Thoracic aorta endothelial cell (primary cell): Measurements from ENCODE around the gene SLC35B3. TPM values are rescaled to one million over a fixed set of nuclear protein-coding genes. Genes with fewer than 3 reads are reported as not detected.

Source experiments
- total RNA-seq: library from RNA; depleted of rRNA; stranded (reverse); fragments of >200 nt; gene quantifications from 2 replicates; pipeline ENCODE4 v1.2.3, GENCODE V29; 2012

SLC35B3 gene
- total RNA-seq: 21.3 and 21.5 TPM in 2 replicates

GRCh38 chr6:8435093-8435844 lies at the start of gene SLC35B3:
TSS of gene SLC35B3 (minus strand) at chr6:8435545.

